Gastrocnemius medialis (tissue), 4 donors: ENCODE results near the gene AGAP2.
A peak's percentile ranks its signal among the peaks of the same experiment; 100 is the strongest.

Source experiments
- CTCF ChIP-seq, 5 experiments: fragments of 450-650 bp in 3 of 5; fragments of 200-600 bp in 2 of 5; sonication (generic) in 2 of 5; IDR thresholded peaks in 4 of 5; conservative IDR thresholded peaks in 1 of 5; 1 replicate in 4 of 5; 2 replicates in 1 of 5; pipeline ENCODE4 v1.5.1; 2016 to 2019; ENCODE audit warnings: antibody characterized with exemption in 5 of 5, mild to moderate bottlenecking in 3 of 5, moderate library complexity in 3 of 5
- POLR2A ChIP-seq, 2 donors: fragments of 450-650 bp; IDR thresholded peaks; one replicate each; pipeline ENCODE4 v1.6.1; 2017; ENCODE audit warnings: antibody characterized with exemption in 2 of 2, mild to moderate bottlenecking in 2 of 2, moderate library complexity in 2 of 2

- peak in 2 of 5 experiments; percentile 8 to 25 for TF ChIP-seq CTCF (IDR thresholded peaks at IDR 0.05 in 4 of 5, conservative IDR thresholded peaks at IDR 0.05 in 1 of 5)
- TF ChIP-seq POLR2A (IDR thresholded peaks at IDR 0.05): no peak
These were observed 26.6 kb upstream of the AGAP2 start for GRCh38 chr12:57765003-57765697.
